Erythroblast (primary cell): ENCODE measurements around the gene CMTM7.

Experiments used
- GATA1 ChIP-seq: IDR thresholded peaks from 2 replicates; pipeline ENCODE4 v1.6.1; 2011; ENCODE audit warnings: low read depth, mild to moderate bottlenecking, control low read depth, low read length, moderate library complexity
- POLR2A ChIP-seq: IDR thresholded peaks from 2 replicates; pipeline ENCODE4 v1.6.1; 2011; ENCODE audit warnings: mild to moderate bottlenecking, low read length

DNA sequence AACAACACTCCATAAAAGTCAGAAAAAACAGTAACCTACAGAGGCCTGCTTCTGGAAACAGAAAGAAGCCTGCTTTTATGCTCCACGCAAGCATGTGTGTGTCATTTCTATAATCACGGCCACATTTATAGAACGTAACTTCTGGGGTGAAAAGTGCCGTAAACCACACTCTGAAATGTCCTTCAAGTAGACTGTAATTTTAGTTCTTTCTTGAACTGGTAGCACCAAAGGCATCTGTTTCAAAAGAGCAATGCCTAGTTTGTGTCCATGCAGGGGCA is 19.5 kb upstream of the CMTM7 start:
- TF ChIP-seq POLR2A, result no peak
- no peak for TF ChIP-seq GATA1
